CD4-positive, CD25-positive, alpha-beta regulatory T cell (primary cell): ENCODE results near the gene SRPX2. TPM values are rescaled to one million over a fixed set of nuclear protein-coding genes. Genes with fewer than 3 reads are reported as not detected.

Experiments
- ATAC-seq, 2 donors: fragments of 150-1000 bp; cut with Tn5 transposase; one replicate each; pipeline ENCODE4 v1.10.0; 2021; ENCODE audit warnings: low read depth in 2 of 2, moderate number of reproducible peaks in 2 of 2, moderate library complexity in 1 of 2
- DNase-seq, 3 donors: peaks; one replicate each; pipeline versions ENCODE4 v3.0.0 to v3.0.0-alpha.2; 2012 to 2022; ENCODE audit warnings: mixed read lengths in 1 of 3
- H3K27ac ChIP-seq: one replicate; pipeline ENCODE4 v1.7.0; 2013; ENCODE audit warnings: mild to moderate bottlenecking, low read length; ENCODE audit not compliant: insufficient read depth, poor library complexity, severe bottlenecking
- H3K27me3 ChIP-seq: one replicate; pipeline ENCODE4 v1.7.0; 2013; ENCODE audit warnings: low read length; ENCODE audit not compliant: control insufficient read depth, insufficient read depth
- H3K36me3 ChIP-seq: one replicate; pipeline ENCODE4 v1.7.0; 2013; ENCODE audit warnings: mild to moderate bottlenecking, low read length, moderate library complexity; ENCODE audit not compliant: control insufficient read depth, insufficient read depth
- H3K4me1 ChIP-seq: 2 replicates; pipeline ENCODE4 v1.7.0; 2013; ENCODE audit warnings: mild to moderate bottlenecking, low read length; ENCODE audit not compliant: insufficient read depth, control insufficient read depth, poor library complexity, severe bottlenecking
- H3K4me3 ChIP-seq: one replicate; pipeline ENCODE4 v1.7.0; 2013; ENCODE audit warnings: low read depth, mild to moderate bottlenecking, low read length, moderate library complexity
- H3K9me3 ChIP-seq, 2 experiments: 1 replicate in 1 of 2; 2 replicates in 1 of 2; pipeline ENCODE4 v1.7.0; 2013; ENCODE audit warnings: low read length in 2 of 2, mild to moderate bottlenecking in 1 of 2, moderate library complexity in 1 of 2; ENCODE audit not compliant: control insufficient read depth in 2 of 2
- H3K27ac Mint-ChIP-seq, 3 donors: one replicate each; pipeline ENCODE4 v1.8.0; 2020 to 2022; ENCODE audit warnings: mild to moderate bottlenecking in 3 of 3, mixed read lengths in 3 of 3, moderate library complexity in 2 of 3
- H3K27me3 Mint-ChIP-seq: one replicate; pipeline ENCODE4 v1.8.0; 2022; ENCODE audit warnings: mild to moderate bottlenecking, mixed read lengths
- H3K36me3 Mint-ChIP-seq: one replicate; pipeline ENCODE4 v1.8.0; 2020; ENCODE audit warnings: mixed read lengths
- H3K4me1 Mint-ChIP-seq, 4 donors: one replicate each; pipeline ENCODE4 v1.8.0; 2020 to 2022; ENCODE audit warnings: mixed read lengths in 4 of 4, mild to moderate bottlenecking in 1 of 4
- H3K4me3 Mint-ChIP-seq, 4 donors: one replicate each; pipeline ENCODE4 v1.8.0; 2020 to 2022; ENCODE audit warnings: mild to moderate bottlenecking in 4 of 4, mixed read lengths in 4 of 4, moderate library complexity in 3 of 4
- H3K9me3 Mint-ChIP-seq, 7 donors: one replicate each; pipeline ENCODE4 v1.8.0; 2020 to 2022; ENCODE audit warnings: mixed read lengths in 7 of 7, mild to moderate bottlenecking in 3 of 7, moderate library complexity in 2 of 7
- polyA plus RNA-seq, 4 donors: library from polyadenylated mRNA; unstranded; fragments of 300-500 nt; fragmentation: Illumina TruSeq; gene quantifications; one replicate each; pipeline ENCODE4 v1.2.3, GENCODE V29; 2021
- total RNA-seq: library from RNA; stranded (reverse); gene quantifications from one replicate; pipeline ENCODE4 v1.2.3, GENCODE V29; 2022

The SRPX2 gene
- total and polyA plus RNA-seq, 5 donors from 2014 or later, result not detected

DNA sequence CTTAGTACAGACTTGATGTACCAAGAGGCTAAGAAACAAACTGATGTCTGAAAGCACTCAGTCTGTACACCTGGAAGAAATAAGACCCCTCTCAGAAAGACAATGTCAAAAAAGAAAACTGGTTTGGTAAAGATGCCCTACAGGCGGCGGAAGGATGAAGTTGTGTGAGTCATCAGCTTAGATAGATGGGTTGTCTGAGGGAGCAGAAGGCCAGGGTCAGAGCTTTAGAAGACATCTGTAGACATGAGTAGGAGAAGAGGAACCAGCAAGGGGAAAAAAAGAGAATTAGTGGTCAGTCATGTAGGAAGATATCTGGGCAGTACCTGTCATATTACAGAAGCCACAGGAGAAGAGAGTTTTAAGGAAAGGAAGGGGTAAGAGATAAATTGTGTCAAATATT is 8.3 kb downstream of the SRPX2 start:
- Histone ChIP-seq H3K27ac (no peak overlapping the region), H3K9me3 (no peaks in the 10 kb centered on the region), H3K27me3 (no peaks in the 10 kb centered on the region), H3K4me3 (no peak overlapping the region), H3K36me3 (no peaks in the 10 kb centered on the region), H3K4me1 (no peaks in the 10 kb centered on the region)
- Mint-ChIP-seq H3K4me3 (no peak overlapping the region), H3K27me3 (no peaks in the 10 kb centered on the region), H3K9me3 (peaks cover 0 to 2% (median 0%) of the 10 kb centered on the region in 7 donors), H3K36me3 (no peaks in the 10 kb centered on the region), H3K27ac (no peak overlapping the region), H3K4me1 (no peaks in the 10 kb centered on the region)
- DNase-seq (no peak), ATAC-seq (no peak)

DNA sequence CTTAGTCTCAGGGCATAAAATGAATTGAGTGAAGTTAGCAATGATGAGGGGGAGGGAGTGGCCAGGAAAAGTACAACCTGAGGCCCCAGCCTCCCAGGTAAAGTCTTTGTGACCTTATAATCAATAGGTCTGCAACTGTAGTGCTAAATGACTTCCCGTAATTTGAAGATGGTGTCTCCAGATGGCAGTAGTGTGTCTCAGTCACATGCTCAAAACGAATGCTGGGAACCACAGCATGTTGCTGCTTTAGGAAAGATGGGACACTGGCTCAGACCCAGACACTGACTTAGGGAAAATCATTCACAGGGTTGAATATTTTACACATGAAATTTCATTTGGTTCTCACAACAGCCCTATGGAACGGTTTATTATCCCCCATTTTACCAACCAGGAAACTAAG is 10.3 kb downstream of the SRPX2 start:
- H3K27me3 Mint-ChIP-seq, result no peaks in the 10 kb centered on the region
- H3K4me1 ChIP-seq, result no peaks in the 10 kb centered on the region
- no peaks in the 10 kb centered on the region for H3K36me3 Mint-ChIP-seq
- H3K4me1 Mint-ChIP-seq, result no peaks in the 10 kb centered on the region
- no peak for DNase-seq
- H3K27me3 ChIP-seq, result no peaks in the 10 kb centered on the region
- no peak overlapping the region for H3K27ac ChIP-seq
- peaks cover 0 to 2% (median 0%) of the 10 kb centered on the region in 7 donors for H3K9me3 Mint-ChIP-seq
- no peaks in the 10 kb centered on the region for H3K9me3 ChIP-seq
- H3K36me3 ChIP-seq, result no peaks in the 10 kb centered on the region
- no peak for ATAC-seq
- no peak overlapping the region for H3K4me3 ChIP-seq
- no peak overlapping the region for H3K27ac Mint-ChIP-seq
- H3K4me3 Mint-ChIP-seq, result no peak overlapping the region

DNA sequence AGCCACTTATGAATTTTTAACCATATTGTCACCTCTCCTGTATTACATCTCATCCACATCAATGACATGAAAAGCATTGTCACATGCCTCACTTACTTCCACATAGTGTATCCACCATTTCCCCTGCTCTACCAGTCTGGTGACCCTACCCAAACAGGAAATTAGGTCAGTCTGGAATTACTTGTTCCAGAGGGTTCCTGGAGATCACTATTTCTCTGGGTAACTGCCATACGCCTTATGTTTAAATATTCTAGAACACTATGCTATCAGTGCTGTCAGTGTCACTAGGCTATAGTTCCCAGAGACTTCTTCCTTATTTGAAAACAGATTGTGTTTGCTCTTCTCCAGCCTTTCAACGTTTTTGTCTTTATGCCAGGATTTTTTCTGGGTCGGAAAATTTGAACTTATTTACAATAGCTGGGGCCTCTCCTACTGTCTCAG is 15.0 kb downstream of the SRPX2 start:
- ATAC-seq (no peak), DNase-seq (no peak)
- no peaks in the 10 kb centered on the region for H3K4me1 ChIP-seq
- no peaks in the 10 kb centered on the region for H3K27me3 Mint-ChIP-seq
- no peaks in the 10 kb centered on the region for H3K36me3 Mint-ChIP-seq
- H3K27me3 ChIP-seq, result no peaks in the 10 kb centered on the region
- H3K4me3 ChIP-seq, result no peak overlapping the region
- no peaks in the 10 kb centered on the region for H3K9me3 ChIP-seq
- no peaks in the 10 kb centered on the region for H3K36me3 ChIP-seq
- H3K27ac Mint-ChIP-seq, result no peak overlapping the region
- no peak overlapping the region for H3K27ac ChIP-seq
- H3K9me3 Mint-ChIP-seq, result no peaks in the 10 kb centered on the region
- H3K4me1 Mint-ChIP-seq, result no peaks in the 10 kb centered on the region
- no peak overlapping the region for H3K4me3 Mint-ChIP-seq

GRCh38 chrX:100659431-100660137 is 15.6 kb downstream of the SRPX2 start:
- H3K9me3 Mint-ChIP-seq, result no peaks in the 10 kb centered on the region
- DNase-seq, result no peak
- no peaks in the 10 kb centered on the region for H3K4me1 Mint-ChIP-seq
- ATAC-seq, result no peak
- no peak overlapping the region for H3K27ac Mint-ChIP-seq
- no peaks in the 10 kb centered on the region for H3K36me3 ChIP-seq
- no peak overlapping the region for H3K4me3 Mint-ChIP-seq
- no peaks in the 10 kb centered on the region for H3K27me3 Mint-ChIP-seq
- no peak overlapping the region for H3K4me3 ChIP-seq
- H3K4me1 ChIP-seq, result no peaks in the 10 kb centered on the region
- no peaks in the 10 kb centered on the region for H3K36me3 Mint-ChIP-seq
- no peaks in the 10 kb centered on the region for H3K27me3 ChIP-seq
- H3K9me3 ChIP-seq, result no peaks in the 10 kb centered on the region
- H3K27ac ChIP-seq, result no peak overlapping the region

DNA sequence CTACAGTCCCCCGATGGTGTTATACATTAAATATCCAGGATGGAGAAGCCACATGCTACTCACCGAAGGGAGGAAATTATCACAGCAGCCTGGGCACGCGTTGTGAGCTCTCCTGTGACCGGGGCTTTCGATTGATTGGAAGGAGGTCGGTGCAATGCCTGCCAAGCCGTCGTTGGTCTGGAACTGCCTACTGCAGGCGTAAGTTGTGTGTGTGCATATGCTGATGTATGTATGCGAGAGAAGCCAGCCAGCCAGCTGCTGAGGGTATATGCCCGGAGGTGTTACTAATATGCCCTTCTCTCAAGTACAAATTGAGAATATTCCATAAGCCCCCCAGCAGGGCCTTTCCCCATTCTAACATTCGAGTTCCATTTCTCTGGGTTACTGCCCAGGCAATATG is 18.2 kb downstream of the SRPX2 start:
- Mint-ChIP-seq H3K9me3 (peaks cover 0 to 3% (median 0%) of the 10 kb centered on the region in 7 donors), H3K4me3 (no peak overlapping the region), H3K36me3 (no peaks in the 10 kb centered on the region), H3K4me1 (no peaks in the 10 kb centered on the region), H3K27ac (no peak overlapping the region), H3K27me3 (no peaks in the 10 kb centered on the region)
- H3K27ac ChIP-seq, result no peak overlapping the region
- no peaks in the 10 kb centered on the region for H3K9me3 ChIP-seq
- H3K4me1 ChIP-seq, result no peaks in the 10 kb centered on the region
- H3K36me3 ChIP-seq, result no peaks in the 10 kb centered on the region
- H3K4me3 ChIP-seq, result no peak overlapping the region
- no peak for ATAC-seq
- no peak for DNase-seq
- no peaks in the 10 kb centered on the region for H3K27me3 ChIP-seq

- Mint-ChIP-seq H3K27ac (no peak overlapping the region), H3K27me3 (no peaks in the 10 kb centered on the region), H3K9me3 (peaks cover 0 to 3% (median 0%) of the 10 kb centered on the region in 7 donors), H3K36me3 (no peaks in the 10 kb centered on the region), H3K4me3 (no peak overlapping the region), H3K4me1 (no peaks in the 10 kb centered on the region)
- no peak for DNase-seq
- no peaks in the 10 kb centered on the region for H3K9me3 ChIP-seq
- no peak overlapping the region for H3K4me3 ChIP-seq
- H3K27ac ChIP-seq, result no peak overlapping the region
- no peaks in the 10 kb centered on the region for H3K36me3 ChIP-seq
- no peak for ATAC-seq
- no peaks in the 10 kb centered on the region for H3K27me3 ChIP-seq
- no peaks in the 10 kb centered on the region for H3K4me1 ChIP-seq
These were observed 18.8 kb downstream of the SRPX2 start for GRCh38 chrX:100662796-100663195.

GRCh38 chrX:100663642-100664041 is 19.6 kb downstream of the SRPX2 start:
- no peak overlapping the region for H3K4me3 ChIP-seq
- Mint-ChIP-seq H3K27me3 (peaks cover 2% of the 10 kb centered on the region), H3K27ac (no peak overlapping the region), H3K36me3 (no peaks in the 10 kb centered on the region), H3K4me1 (no peaks in the 10 kb centered on the region), H3K9me3 (peaks cover 0 to 5% (median 0%) of the 10 kb centered on the region in 7 donors), H3K4me3 (no peak overlapping the region)
- H3K4me1 ChIP-seq, result no peaks in the 10 kb centered on the region
- no peaks in the 10 kb centered on the region for H3K36me3 ChIP-seq
- H3K9me3 ChIP-seq, result no peaks in the 10 kb centered on the region
- H3K27ac ChIP-seq, result no peak overlapping the region
- no peaks in the 10 kb centered on the region for H3K27me3 ChIP-seq
- ATAC-seq, result no peak
- no peak for DNase-seq

- H3K27ac Mint-ChIP-seq, result no peak overlapping the region
These were observed 29.0 kb downstream of the SRPX2 start for GRCh38 chrX:100672966-100673365.

More at GRCh38 chrX:100672966-100673365, 29.0 kb downstream of the SRPX2 start:
- Mint-ChIP-seq H3K4me1 (peaks cover 0 to 7% (median 3%) of the 10 kb centered on the region in 4 donors), H3K36me3 (no peaks in the 10 kb centered on the region), H3K4me3 (no peak overlapping the region), H3K9me3 (peaks cover 0 to 2% (median 0%) of the 10 kb centered on the region in 7 donors), H3K27me3 (peaks cover 5% of the 10 kb centered on the region)
- no peaks in the 10 kb centered on the region for H3K9me3 ChIP-seq
- DNase-seq (no peak), ATAC-seq (no peak)
- no peaks in the 10 kb centered on the region for H3K36me3 ChIP-seq
- H3K27ac ChIP-seq, result no peak overlapping the region
- no peak overlapping the region for H3K4me3 ChIP-seq
- H3K27me3 ChIP-seq, result no peaks in the 10 kb centered on the region
- no peaks in the 10 kb centered on the region for H3K4me1 ChIP-seq
